TTC549 (cell line): ENCODE results near the gene DLGAP1.
A peak's percentile ranks its signal among the peaks of the same experiment; 100 is the strongest.

ENCODE experiments used
- FAIRE-seq: peaks from 2 replicates; lab custom pipeline; 2012; peaks lifted over from hg19 to GRCh38; lab: Jason Lieb, UNC

DLGAP1 gene

DNA sequence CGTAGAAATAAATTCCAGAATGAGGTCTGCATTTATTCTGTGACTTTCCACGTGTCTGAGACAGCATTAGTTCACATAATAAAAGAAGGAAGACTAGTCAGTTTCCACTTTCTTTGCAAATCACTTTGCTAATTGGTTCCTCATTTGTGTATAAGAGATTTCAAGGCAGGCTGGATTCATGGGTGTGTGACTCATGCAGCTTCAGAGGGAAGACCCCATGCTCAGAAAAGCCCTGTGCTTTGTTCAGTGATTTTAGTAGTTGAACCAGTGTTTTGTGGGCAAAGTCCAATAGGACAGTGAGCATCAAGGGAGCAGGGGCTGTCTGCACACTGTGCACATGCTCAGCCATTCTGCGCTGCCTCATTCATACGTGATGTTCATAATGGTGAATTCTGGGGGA is 297.8 kb downstream of the DLGAP1 start:
- FAIRE-seq: no peak

- FAIRE-seq: no peak
These were observed 308.3 kb downstream of the DLGAP1 start for GRCh38 chr18:4146797-4147196.

DNA sequence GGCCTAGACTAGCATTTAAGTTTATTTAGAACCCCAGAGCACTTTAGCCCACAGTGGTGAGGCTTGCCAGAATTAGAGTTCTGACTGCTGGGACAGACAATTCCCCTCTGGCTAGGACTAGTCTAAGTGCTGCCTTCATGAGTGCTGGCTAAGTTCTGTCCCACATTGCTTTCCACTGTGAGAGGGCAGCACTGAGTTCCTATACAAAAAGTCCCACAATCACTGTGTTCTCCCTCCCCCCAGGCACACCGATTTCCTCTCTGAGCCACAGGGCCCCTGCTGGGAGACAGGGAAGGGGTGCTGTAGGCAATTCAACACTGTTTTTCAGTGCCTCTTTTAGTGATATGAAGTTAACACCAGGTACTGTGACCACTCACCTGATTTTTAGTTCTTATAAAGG is 310.9 kb downstream of the DLGAP1 start:
- FAIRE-seq: no peak

DNA sequence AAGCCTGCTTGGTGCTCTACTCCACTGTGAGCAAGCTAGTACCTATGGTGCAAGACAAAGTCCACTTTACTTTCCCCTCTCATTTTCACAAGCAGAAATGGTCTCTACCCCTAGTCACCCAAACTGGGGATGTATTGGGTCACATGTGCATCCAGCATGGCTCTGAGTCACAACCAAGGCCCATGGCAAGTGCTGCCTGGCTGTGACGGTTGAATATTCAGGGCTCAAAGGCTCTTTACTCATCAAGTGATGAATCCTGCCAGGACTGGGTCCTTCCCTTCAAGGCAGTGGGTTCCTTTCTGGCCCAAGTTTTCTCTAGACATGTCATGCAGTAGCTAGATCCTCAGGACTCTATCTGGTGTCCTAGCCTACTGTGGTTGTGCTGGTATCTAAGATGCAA is 311.5 kb downstream of the DLGAP1 start:
- no peak for FAIRE-seq

DNA sequence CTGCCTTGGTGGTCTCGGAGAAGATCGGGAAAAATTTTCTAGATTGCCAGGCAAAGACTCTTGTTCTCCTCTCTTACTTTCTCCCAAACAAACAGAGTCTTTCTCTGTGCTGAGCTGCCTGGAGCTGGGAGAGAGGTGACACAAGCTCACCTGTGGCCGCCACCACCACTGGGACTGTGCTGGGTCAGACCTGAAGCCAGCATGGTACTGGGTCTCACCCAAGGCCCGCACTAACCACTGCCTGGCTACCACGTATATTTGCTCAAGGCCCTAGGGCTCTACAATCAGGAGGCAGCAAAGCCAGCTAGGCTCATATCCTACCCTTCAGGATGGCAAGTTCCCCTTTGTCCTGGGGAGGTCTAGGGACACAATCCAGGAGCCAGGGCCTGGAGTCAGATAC is 312.2 kb downstream of the DLGAP1 start:
- FAIRE-seq: no peak

- no peak for FAIRE-seq
These were observed 320.4 kb downstream of the DLGAP1 start for GRCh38 chr18:4134700-4135099.

DNA sequence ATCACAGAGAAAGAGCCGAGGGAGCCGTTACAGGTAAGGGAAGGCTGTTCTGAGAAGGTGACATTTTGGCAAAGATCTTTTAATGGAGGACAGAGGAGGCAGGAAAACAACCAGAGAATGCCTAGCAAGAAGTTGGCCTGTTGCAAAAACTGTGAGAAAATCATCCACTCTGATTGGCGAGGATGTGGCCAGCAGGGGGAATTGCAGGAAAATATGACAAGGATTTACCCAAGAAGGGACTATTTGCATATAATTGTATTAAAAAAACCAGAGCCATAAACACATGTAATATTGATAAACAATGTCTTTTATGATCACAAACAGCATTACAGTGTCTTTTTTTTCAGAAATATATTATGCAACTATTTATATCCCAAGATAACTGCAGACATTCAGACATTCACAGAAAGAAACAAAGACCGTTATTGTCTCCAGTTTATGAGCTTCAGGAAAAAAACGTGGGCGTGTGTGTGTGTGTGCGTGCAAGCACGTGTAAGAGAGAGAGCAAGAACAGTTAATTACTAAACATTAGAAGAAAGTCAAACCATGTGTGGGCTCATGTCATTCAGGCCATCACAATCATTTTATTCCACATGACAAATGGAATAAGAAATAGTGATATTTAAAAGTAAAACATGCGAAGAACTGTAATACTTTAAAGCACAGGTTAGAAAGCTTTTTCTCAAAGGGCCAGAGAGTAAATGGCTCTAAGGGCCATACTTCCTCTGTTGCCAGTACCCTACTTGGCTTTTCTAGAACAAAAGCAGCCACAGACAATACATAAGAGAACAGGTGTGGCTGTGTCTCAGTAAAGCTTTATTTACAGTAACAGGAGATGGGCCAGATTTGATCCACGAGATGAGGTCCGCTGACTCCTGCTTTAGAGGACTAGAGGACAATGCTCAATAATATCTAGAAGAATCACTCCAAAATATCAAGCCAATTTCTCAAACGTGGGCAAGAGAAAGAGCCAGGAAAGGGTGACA is 324.1 kb downstream of the DLGAP1 start:
- no peak for FAIRE-seq

DNA sequence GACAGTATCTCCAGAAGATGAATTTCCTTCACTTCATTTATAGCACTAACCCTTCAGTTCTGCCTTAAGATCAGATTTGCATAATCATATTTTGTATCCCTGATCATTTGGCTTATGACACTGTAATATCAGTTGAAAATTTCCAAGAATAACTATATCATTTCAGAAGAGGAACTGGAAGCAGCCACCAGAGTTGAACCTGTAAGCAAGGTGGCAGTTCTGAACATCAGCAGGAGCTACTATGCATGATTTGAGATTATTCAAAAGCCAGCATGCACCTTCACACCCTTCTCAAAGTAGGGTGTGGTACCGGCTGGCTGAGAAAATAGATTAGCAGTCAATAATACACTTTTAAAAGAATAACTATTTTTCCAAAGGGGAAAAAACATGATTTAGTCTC is 328.2 kb downstream of the DLGAP1 start:
- FAIRE-seq: no peak

DNA sequence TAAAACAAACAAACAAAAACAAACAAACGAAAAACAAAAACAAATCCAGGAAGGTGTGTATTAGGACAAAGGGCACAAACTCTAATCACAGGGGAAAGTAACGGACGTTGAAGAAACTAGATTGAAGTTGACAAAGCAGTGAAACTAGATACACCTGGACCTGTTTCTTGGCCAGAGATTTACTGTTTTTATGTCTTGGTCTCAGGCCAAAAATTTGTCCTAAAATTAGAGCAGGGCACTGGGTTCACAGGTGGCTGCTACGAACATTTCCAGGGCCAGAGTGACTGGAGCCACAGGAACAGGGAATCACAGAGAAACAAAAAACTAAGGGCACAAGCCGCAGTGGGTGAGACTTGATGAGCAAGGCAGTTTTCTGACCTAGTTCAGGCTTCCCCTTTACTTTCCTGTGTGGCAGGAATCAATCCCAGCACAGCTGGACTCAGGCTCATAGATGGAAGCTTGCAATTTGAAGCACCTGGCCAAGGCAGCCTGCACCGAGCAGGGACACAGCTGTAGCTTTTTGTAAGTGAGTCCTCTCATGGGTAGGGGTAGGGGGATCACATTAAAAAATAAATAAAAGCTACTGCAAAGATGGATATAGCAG is 329.4 kb downstream of the DLGAP1 start:
- FAIRE-seq: no peak

- no peak for FAIRE-seq
These were observed 329.9 kb downstream of the DLGAP1 start for GRCh38 chr18:4125224-4125623.

DNA sequence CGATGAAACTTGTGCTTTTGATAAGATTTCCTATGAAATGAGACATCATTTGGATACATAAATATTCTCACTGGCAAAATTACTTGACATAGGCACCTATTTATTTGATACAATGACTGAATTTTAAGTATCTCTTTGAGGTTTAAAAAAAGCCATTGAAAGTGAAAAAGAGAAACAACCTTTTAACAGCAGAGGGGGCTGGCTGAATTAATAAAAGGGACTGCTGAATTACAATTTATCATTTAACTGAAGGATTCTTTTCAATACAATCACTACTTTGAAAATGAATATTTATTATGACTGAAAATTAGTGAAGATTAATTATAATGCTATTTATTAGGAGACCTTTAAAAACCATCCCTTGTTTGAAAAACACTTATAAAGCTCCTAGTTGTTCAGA is 335.3 kb downstream of the DLGAP1 start:
- no peak for FAIRE-seq

- no peak for FAIRE-seq
These were observed 335.9 kb downstream of the DLGAP1 start for GRCh38 chr18:4119127-4119648.

DNA sequence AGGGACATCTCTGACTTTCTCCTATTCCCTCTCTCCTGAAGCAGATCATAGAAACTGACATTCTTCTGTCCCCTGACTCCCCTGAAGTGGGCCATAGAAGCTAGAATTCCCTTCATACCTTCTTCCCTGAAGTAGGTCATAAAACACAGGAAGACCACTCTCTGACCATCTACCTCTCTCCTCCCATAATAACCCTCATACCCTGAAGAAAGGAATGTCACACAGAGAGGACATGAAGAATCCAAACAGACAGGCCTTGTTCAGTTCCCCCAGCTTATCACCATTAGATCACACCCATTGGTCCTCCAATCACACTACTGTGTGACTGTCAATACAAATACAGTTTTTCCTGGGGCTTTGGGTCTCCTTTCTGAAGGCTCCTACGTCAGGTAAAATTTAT is 347.1 kb downstream of the DLGAP1 start:
- FAIRE-seq: no peak

- no peak for FAIRE-seq
These were observed 348.0 kb downstream of the DLGAP1 start for GRCh38 chr18:4107049-4107467.

GRCh38 chr18:4106407-4107033 is 348.6 kb downstream of the DLGAP1 start:
- FAIRE-seq: peak; percentile 75

GRCh38 chr18:4102901-4103300 is 352.2 kb downstream of the DLGAP1 start:
- no peak for FAIRE-seq

DNA sequence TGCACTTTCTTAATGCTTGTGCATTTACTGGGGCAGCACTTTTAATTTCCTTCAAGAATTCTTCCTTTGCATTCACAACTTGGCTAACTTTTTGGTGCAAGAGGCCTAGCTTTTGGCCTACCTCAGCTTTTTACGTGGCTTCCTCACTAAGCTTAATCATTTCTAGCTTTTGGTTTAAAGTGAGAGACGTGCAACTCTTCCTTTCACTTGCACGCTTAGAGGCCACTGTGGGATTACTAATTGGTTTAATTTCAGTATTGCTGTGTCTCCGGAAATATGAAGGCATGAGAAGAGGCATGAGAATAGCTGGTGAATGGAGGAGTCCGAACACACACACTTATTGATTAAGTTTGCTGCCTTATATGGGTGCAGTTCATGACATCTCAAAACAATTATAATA is 354.1 kb downstream of the DLGAP1 start:
- no peak for FAIRE-seq

DNA sequence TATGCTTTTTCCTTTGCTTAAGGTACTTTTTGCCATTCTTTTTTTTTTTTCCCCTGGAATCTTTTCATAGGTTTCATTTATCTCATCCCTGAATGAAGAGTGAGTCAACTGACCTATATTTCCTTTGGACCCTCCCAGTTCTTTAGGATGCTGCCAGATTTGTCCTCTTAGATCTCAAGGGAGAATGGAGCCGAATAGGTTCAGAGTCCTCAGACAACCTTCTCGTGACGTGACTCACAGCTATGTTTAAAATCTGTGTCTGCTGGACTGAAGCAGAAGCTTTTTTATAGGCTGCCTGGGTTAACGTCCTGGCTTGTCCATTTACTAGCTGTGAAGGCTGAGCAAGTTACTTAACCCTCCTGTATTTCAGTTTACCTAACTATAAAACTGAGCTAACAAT is 358.6 kb downstream of the DLGAP1 start:
- FAIRE-seq: no peak

DNA sequence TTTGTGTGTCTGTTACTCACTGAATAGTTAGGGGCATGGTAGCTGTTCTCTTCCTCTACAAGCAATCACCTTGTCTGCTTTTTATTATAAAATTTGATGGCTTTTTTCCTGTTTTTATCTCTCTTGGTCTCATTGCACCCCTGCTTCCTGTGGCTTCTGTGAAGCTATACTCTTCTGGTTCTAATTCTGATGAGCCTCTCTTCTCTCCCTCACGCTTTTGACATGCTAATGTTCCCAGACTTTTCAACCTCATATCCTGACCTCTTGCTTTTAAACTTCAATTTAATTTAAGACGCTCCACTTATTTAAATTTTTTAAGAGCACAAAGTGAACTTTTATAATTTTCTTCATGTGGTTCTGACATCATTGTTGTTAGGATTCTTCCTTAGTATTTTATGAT is 361.4 kb downstream of the DLGAP1 start:
- no peak for FAIRE-seq

DNA sequence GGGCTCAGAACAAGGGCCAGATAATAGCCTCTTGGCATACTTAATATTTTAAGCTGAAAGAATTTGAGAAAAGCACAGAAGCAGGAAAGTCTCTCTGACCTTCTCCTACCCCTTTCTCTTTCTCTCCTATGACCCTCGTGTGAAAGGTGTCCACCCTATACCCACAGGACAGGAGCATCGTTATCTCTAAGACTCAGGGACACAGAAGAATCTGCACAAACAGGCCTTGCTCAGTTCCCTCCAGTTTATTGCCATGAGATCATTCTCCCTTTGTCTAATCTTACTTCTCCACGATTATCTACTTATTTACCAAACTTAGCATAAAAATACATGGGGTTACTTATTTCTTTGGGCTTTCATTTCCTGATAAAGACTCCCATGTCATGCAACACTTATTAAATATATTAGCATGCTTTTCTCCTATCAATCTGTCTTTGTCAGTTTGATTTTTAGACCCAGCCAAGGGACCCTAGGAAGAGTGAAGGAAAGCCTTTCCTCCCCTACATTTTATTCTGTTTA is 370.7 kb downstream of the DLGAP1 start:
- no peak for FAIRE-seq

DNA sequence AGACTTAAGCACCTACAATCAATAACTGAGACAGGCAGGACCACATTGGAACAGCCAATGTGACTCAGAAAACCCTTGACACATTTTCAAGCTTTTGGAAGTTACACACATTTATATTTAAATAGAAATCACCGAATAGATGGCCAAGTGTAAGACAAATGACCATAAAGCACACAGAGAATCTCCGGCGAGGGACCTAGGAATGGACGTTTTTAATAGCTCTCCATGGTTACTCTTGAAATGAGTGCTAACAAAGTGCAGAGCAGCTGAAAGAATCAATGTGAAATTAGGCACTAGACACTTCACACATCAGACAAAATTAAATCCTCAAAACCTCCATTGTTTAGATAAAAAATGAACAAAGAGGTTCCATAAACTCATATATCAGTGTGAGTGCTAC is 376.9 kb downstream of the DLGAP1 start:
- no peak for FAIRE-seq

DNA sequence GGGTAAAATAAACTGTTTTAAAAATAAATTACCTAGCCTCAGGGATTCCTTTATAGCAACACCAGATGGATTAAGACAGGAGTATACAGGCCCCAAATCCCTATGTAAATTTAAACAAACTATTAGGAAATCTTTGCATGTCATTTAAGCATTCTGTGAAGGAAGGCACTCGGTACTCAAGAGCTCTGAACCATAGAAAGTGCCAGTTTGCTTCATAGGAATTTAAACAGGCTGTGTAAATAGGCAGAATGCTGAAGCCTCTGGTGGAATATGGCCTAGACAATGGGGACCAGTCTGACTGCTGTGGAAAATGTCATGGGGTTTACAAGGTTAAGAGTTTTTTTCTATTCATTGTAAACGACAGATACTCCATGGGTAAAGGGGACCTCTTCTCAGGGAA is 377.4 kb downstream of the DLGAP1 start:
- no peak for FAIRE-seq

DNA sequence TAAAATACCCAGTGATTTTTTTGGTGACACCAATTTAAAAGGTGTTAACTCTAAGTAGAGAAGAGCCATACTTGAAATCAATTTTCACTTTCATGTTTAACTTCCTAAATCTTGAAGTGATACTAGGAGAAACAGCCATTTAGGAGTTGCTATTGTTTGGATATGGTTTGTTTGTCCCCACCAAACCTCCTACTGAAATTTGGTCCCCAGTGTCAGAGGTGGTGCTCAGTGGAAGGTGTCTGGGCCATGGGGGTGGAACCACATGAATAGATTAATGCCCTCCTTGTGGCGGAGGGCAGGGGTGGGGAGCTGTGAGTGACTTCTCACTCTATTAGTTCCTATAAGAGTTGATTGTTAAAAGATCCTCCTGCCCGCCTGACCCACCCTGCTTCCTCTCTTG is 377.9 kb downstream of the DLGAP1 start:
- no peak for FAIRE-seq
